MCF 10A (cell line): ENCODE data around the gene NSUN4. TPM values are rescaled to one million over a fixed set of nuclear protein-coding genes. Genes with fewer than 3 reads are reported as not detected.
A peak's percentile ranks its signal among the peaks of the same experiment; 100 is the strongest.

Source experiments
- BruUV-seq: library from RNA; stranded (reverse); fragments of 400-500 nt; replicated peaks from 2 replicates; lab custom pipeline; 2021; lab: Mats Ljungman, UMichigan
- CTCF ChIA-PET: fragments of 300-600 bp; sonication (Branson Sonifier 250); formaldehyde crosslinking; extraction: SDS; loops from one replicate; lab custom pipeline; 2021; ENCODE audit warnings: antibody characterized with exemption, inconsistent platforms; lab: Yijun Ruan, JAX
- POLR2A ChIA-PET: fragments of 300-600, 350-650 bp; sonication (Branson Sonifier 250); formaldehyde crosslinking; extraction: SDS; loops from one replicate; lab custom pipeline; 2020; ENCODE audit warnings: antibody characterized with exemption, inconsistent platforms; lab: Yijun Ruan, JAX
- DNase-seq: peaks from one replicate; pipeline ENCODE4 v3.0.0-alpha.2; 2018; ENCODE audit not compliant: unreplicated experiment
- H3K27ac Mint-ChIP-seq: one replicate; pipeline ENCODE4 v1.8.0; 2022; ENCODE audit warnings: mild to moderate bottlenecking, low read depth, mixed read lengths; ENCODE audit not compliant: unreplicated experiment
- H3K27me3 Mint-ChIP-seq: one replicate; pipeline ENCODE4 v1.8.0; 2022; ENCODE audit warnings: mixed read lengths; ENCODE audit not compliant: insufficient read depth, unreplicated experiment
- H3K36me3 Mint-ChIP-seq: one replicate; pipeline ENCODE4 v1.8.0; 2022; ENCODE audit warnings: mild to moderate bottlenecking, moderate library complexity, mixed read lengths; ENCODE audit not compliant: insufficient read depth, unreplicated experiment
- H3K4me1 Mint-ChIP-seq: one replicate; pipeline ENCODE4 v1.8.0; 2022; ENCODE audit warnings: mixed read lengths; ENCODE audit not compliant: insufficient read depth, unreplicated experiment
- H3K4me3 Mint-ChIP-seq: one replicate; pipeline ENCODE4 v1.8.0; 2022; ENCODE audit warnings: mild to moderate bottlenecking, moderate library complexity, mixed read lengths; ENCODE audit not compliant: unreplicated experiment
- H3K9me3 Mint-ChIP-seq: one replicate; pipeline ENCODE4 v1.8.0; 2022; ENCODE audit warnings: mixed read lengths; ENCODE audit not compliant: unreplicated experiment
- intact Hi-C: fragments of 100-400 bp; cut with micrococcal nuclease; formaldehyde crosslinking; loops from 2 replicates; pipeline ENCODE4 v1.14.1; 2022
- total RNA-seq: library from RNA; stranded (reverse); gene quantifications from 2 replicates; pipeline ENCODE4 v1.2.3, GENCODE V29; 2022
- TF ChIP-seq, protein P1 (sequence below): fragments of 200-600 bp; IDR thresholded peaks from one replicate; pipeline ENCODE4 v1.8.0; 2022; ENCODE audit warnings: antibody characterized with exemption, mild to moderate bottlenecking; ENCODE audit not compliant: unreplicated experiment

NSUN4 gene
- total RNA-seq, 1 experiment from 2014 or later, result 28.4 TPM

DNA sequence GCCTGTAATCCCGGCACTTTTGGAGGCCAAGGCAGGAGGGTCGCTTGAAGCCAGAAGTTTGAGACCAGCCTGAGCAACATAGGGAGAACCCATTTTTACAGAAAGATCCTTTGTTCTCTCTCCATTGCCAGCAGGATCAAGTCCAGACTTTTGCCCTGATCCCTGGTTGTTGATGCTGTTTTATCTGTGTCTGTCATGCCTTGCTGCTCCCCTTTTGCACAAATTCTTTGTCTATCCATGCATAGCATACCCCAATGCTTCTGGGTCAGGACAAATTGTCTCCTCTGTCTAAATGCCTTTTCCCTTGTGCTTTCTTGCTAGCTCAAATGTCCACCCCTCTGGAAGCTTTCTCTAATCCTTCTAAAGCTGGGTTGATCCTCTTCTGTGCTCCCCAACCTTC lies 28.2 kb downstream of the NSUN4 start:
- Mint-ChIP-seq H3K4me1 (peaks cover 5% of the 10 kb centered on the region), H3K27me3 (no peaks in the 10 kb centered on the region), H3K36me3 (peaks cover 33% of the 10 kb centered on the region), H3K27ac (no peak overlapping the region), H3K9me3 (no peaks in the 10 kb centered on the region), H3K4me3 (no peak overlapping the region)
- BruUV-seq, result no TSS peak
- intact Hi-C loops, result no loop called here
- TF ChIP-seq, protein P1, sequence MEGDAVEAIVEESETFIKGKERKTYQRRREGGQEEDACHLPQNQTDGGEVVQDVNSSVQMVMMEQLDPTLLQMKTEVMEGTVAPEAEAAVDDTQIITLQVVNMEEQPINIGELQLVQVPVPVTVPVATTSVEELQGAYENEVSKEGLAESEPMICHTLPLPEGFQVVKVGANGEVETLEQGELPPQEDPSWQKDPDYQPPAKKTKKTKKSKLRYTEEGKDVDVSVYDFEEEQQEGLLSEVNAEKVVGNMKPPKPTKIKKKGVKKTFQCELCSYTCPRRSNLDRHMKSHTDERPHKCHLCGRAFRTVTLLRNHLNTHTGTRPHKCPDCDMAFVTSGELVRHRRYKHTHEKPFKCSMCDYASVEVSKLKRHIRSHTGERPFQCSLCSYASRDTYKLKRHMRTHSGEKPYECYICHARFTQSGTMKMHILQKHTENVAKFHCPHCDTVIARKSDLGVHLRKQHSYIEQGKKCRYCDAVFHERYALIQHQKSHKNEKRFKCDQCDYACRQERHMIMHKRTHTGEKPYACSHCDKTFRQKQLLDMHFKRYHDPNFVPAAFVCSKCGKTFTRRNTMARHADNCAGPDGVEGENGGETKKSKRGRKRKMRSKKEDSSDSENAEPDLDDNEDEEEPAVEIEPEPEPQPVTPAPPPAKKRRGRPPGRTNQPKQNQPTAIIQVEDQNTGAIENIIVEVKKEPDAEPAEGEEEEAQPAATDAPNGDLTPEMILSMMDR, result no peak
- POLR2A ChIA-PET, result interaction anchor here (1.2 to 1.9 kb wide), 2 partner anchors 28 to 33 kb away, joined by 3 to 11 read pairs; partner anchors contain the start of gene NSUN4
- DNase-seq, result no peak
- CTCF ChIA-PET, result no interaction called here

DNA sequence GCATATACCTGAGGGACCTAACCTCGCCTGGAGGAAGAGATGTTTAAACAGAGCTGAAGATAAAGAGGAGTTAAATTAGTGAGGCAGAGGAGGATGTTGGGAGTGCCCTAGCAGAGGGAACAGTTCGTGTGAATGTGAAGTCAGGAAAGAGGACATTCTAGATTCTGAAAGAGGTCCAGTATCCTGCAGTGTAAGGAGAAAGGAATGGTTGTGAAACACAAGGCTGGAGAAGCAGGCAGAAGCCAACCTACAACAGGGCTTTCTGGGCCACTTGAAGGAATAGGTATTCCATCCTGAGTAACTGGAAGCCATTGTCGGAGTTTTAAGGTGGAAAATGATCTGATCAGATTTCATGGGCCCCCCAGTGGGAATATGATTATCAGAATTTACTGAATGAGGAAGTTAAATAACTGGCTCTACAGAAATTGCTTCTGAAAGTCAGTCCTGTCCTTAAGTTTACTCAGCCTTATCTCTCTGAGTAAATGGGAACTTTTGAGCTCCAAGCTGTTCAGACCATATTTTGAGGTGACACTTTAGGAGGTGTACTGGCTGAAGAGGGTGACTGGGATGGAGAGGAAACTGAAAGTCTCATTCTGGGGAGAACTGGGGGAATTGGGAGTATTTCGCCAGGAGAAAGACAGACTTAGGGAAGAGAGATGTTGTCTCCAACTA lies 29.1 kb downstream of the NSUN4 start:
- TF ChIP-seq, protein P1, result no peak
- no TSS peak for BruUV-seq
- peak overlapping the region; percentile 6 for H3K27ac Mint-ChIP-seq
- no peaks in the 10 kb centered on the region for H3K27me3 Mint-ChIP-seq
- intact Hi-C loops, result no loop called here
- ChIA-PET CTCF (no interaction called here), POLR2A (interaction anchor here (1.1 to 1.9 kb wide), 2 partner anchors 9 to 33 kb away, joined by 3 to 11 read pairs; no protein-coding TSS in a partner anchor)
- no peaks in the 10 kb centered on the region for H3K9me3 Mint-ChIP-seq
- H3K4me3 Mint-ChIP-seq, result no peak overlapping the region
- DNase-seq, result no peak
- peaks cover 24% of the 10 kb centered on the region for H3K36me3 Mint-ChIP-seq
- H3K4me1 Mint-ChIP-seq, result peaks cover 6% of the 10 kb centered on the region

DNA sequence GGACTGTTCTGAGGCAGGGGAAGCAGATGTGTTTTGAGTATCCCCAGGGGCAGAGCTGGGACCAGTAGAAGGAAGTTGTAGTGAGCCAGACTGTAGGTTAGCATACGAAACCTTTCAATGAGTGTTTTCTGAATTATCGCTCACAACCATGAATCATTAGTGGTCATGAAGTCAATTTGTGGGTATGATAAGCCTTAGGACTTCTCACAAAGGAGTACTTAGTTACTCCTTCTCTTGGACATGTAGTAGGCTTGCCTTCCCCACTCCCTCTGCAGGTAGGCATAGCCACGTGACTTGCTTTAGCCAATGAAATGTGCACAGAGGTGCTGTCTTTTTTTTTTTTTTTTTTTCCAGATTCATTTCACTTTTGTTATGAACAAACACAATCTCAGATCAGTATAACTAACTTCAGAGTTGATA lies 29.6 kb downstream of the NSUN4 start:
- CTCF ChIA-PET, result no interaction called here
- POLR2A ChIA-PET, result interaction anchor here (1.1 to 1.9 kb wide), 2 partner anchors 9 to 32 kb away, joined by 3 to 11 read pairs; no protein-coding TSS in a partner anchor

DNA sequence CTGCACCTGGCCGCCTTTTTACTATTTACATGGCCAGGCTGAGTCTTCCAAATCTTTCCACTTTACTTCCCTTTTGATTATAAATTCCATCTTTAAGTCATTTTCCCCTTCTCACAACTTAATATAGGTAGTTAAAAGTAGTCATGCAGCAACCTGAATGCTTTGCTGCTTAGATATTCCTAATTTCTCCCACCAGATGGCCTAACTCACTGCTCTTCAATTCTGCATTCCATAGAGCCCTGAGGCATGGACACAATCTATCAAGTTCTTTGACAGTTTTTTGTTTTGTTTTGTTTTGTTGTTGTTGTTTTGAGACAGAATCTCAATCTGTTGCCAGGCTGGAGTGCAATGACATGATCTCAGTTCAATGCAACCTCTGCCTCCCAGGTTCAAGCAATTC lies 31.8 kb downstream of the NSUN4 start:
- ChIA-PET CTCF (no interaction called here), POLR2A (no interaction called here)
- intact Hi-C loops, result no loop called here
- H3K4me1 Mint-ChIP-seq, result peaks cover 6% of the 10 kb centered on the region
- DNase-seq, result no peak
- no peaks in the 10 kb centered on the region for H3K9me3 Mint-ChIP-seq
- no peak overlapping the region for H3K4me3 Mint-ChIP-seq
- H3K27ac Mint-ChIP-seq, result no peak overlapping the region
- H3K36me3 Mint-ChIP-seq, result peaks cover 10% of the 10 kb centered on the region
- H3K27me3 Mint-ChIP-seq, result no peaks in the 10 kb centered on the region
- no TSS peak for BruUV-seq
- TF ChIP-seq, protein P1, result no peak

More for the DNA sequence above, 29.6 kb downstream of the NSUN4 start:
- peaks cover 19% of the 10 kb centered on the region for H3K36me3 Mint-ChIP-seq
- no TSS peak for BruUV-seq
- H3K4me1 Mint-ChIP-seq, result peaks cover 6% of the 10 kb centered on the region
- intact Hi-C loops, result no loop called here
- TF ChIP-seq, protein P1, result no peak
- peak overlapping the region; percentile 6 for H3K27ac Mint-ChIP-seq
- H3K4me3 Mint-ChIP-seq, result no peak overlapping the region
- no peaks in the 10 kb centered on the region for H3K9me3 Mint-ChIP-seq
- no peak for DNase-seq
- H3K27me3 Mint-ChIP-seq, result no peaks in the 10 kb centered on the region
